Right atrium auricular region (tissue), 2 donors: ENCODE results near the gene ULK1. TPM values are rescaled to one million over a fixed set of nuclear protein-coding genes. Genes with fewer than 3 reads are reported as not detected.

Source experiments
- DNase-seq: peaks from one replicate; pipeline ENCODE4 v3.0.0-alpha.2; 2019; ENCODE audit warnings: low spot score
- H3K27ac ChIP-seq, 2 donors: fragments of 200-600 bp; sonication (generic); 1 replicate in 1 of 2; 2 replicates in 1 of 2; pipeline ENCODE4 v1.5.1; 2016 to 2019
- H3K27me3 ChIP-seq, 2 donors: fragments of 200-600 bp; sonication (generic); one replicate each; pipeline versions ENCODE4 v1.5.1 to v1.6.0; 2017 to 2019
- H3K36me3 ChIP-seq: fragments of 200-600 bp; sonication (generic); one replicate; pipeline ENCODE4 v1.5.1; 2016
- H3K4me1 ChIP-seq, 2 donors: fragments of 200-600 bp; sonication (generic); one replicate each; pipeline versions ENCODE4 v1.5.1 to v1.6.0; 2017 to 2019
- H3K4me3 ChIP-seq, 2 donors: fragments of 200-600 bp; sonication (generic); 1 replicate in 1 of 2; 2 replicates in 1 of 2; pipeline ENCODE4 v1.5.1; 2017 to 2019; ENCODE audit warnings: mild to moderate bottlenecking in 1 of 2, moderate library complexity in 1 of 2
- H3K9me3 ChIP-seq, 2 donors: fragments of 200-600 bp; sonication (generic); one replicate each; pipeline ENCODE4 v1.5.1; 2019
- total RNA-seq, 2 donors: library from RNA; depleted of rRNA; stranded (reverse); fragments of >200 nt; gene quantifications; one replicate each; pipeline ENCODE4 v1.1.0, GENCODE V29; 2016
- TF ChIP-seq, protein P1 (sequence below), 2 donors: fragments of 200-600 bp; sonication (generic); IDR thresholded peaks; one replicate each; pipeline ENCODE4 v1.5.1; 2019; ENCODE audit warnings: antibody characterized with exemption in 2 of 2

Gene ULK1
- total RNA-seq, 2 donors from 2014 or later: 16.2 to 23.4 TPM

GRCh38 chr12:131907379-131908091, 13.1 kb downstream of the ULK1 start:
- peaks cover 41% of the 10 kb centered on the region for H3K36me3 ChIP-seq
- DNase-seq: no peak
- TF ChIP-seq, protein P1, sequence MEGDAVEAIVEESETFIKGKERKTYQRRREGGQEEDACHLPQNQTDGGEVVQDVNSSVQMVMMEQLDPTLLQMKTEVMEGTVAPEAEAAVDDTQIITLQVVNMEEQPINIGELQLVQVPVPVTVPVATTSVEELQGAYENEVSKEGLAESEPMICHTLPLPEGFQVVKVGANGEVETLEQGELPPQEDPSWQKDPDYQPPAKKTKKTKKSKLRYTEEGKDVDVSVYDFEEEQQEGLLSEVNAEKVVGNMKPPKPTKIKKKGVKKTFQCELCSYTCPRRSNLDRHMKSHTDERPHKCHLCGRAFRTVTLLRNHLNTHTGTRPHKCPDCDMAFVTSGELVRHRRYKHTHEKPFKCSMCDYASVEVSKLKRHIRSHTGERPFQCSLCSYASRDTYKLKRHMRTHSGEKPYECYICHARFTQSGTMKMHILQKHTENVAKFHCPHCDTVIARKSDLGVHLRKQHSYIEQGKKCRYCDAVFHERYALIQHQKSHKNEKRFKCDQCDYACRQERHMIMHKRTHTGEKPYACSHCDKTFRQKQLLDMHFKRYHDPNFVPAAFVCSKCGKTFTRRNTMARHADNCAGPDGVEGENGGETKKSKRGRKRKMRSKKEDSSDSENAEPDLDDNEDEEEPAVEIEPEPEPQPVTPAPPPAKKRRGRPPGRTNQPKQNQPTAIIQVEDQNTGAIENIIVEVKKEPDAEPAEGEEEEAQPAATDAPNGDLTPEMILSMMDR (IDR thresholded peaks at IDR 0.05): no peak

DNA sequence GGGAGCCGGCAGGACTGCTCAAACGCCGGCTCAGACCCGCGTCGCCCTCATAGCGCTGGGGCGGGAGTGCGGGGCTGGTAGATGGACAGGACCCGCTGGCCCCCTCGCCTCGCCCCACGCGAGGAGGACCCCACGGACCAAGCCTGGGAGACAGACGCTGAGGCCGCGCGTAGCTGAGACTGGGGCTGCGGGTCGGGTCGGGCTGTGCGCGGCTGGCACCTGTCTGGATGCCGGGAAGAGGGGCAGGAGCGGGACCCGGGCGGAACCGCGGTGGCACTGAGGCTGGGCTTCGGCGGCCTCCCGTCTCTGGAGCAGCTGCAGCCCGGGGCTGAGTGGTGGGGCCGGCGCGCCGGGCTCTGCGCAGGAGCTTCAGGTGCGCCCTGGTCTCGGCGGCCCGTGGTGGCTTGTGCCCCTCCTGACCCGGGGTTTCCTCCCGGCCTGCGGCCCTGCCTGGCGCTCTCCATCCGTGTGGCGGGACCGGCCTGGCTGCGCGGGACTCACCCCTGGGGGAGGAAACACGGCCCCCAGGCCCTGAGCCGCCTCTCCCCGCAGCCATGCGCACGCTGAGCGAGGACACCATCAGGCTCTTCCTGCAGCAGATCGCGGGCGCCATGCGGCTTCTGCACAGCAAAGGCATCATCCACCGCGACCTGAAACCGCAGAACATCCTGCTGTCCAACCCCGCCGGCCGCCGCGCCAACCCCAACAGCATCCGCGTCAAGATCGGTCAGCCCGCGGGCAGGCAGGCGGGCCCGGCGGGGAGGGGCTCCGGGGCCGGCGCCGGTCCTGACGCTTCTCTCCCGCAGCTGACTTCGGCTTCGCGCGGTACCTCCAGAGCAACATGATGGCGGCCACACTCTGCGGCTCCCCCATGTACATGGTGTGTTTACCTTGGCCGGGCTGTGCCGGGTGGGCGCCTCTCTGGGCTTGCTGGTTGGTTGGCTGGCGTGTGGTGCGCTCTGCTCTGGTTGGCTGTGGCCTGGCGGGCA, 14.0 kb downstream of the ULK1 start:
- H3K27ac ChIP-seq: no peak overlapping the region
- DNase-seq: no peak

More at GRCh38 chr12:131907379-131908091, 13.1 kb downstream of the ULK1 start:
- Histone ChIP-seq H3K27ac (no peak overlapping the region), H3K4me1 (peaks cover 0 to 43% of the 10 kb centered on the region in 2 donors), H3K4me3 (no peak overlapping the region), H3K27me3 (no peaks in the 10 kb centered on the region), H3K9me3 (no peaks in the 10 kb centered on the region)

GRCh38 chr12:131909081-131909751, 14.8 kb downstream of the ULK1 start:
- peaks cover 0 to 33% of the 10 kb centered on the region in 2 donors for H3K4me1 ChIP-seq
- no peak overlapping the region for H3K27ac ChIP-seq
- TF ChIP-seq, protein P1 (IDR thresholded peaks at IDR 0.05): no peak

More for the DNA sequence above, 14.0 kb downstream of the ULK1 start:
- no peaks in the 10 kb centered on the region for H3K27me3 ChIP-seq
- H3K9me3 ChIP-seq: no peaks in the 10 kb centered on the region
- TF ChIP-seq, protein P1 (IDR thresholded peaks at IDR 0.05): no peak
- H3K4me1 ChIP-seq: peaks cover 0 to 41% of the 10 kb centered on the region in 2 donors
- H3K36me3 ChIP-seq: peaks cover 41% of the 10 kb centered on the region
- H3K4me3 ChIP-seq: no peak overlapping the region

DNA sequence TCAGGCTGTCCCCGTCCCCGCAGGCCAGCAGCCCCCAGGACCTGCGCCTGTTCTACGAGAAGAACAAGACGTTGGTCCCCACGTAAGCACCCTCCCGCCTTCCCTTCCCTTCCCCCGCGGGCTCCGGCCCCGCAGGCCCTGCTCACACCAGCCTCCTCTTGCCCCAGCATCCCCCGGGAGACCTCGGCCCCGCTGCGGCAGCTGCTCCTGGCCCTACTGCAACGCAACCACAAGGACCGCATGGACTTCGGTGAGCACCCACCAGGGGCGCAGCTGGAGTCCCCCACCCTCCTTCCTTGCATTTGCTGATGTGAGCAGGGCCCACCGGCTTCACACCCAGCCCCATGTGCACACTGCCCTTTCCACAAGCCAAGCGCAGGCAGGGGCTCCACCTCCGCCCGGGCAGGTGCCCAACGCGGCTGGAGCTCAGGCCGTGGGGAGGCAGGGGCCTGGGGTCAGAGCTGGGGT, 15.4 kb downstream of the ULK1 start:
- Histone ChIP-seq H3K9me3 (no peaks in the 10 kb centered on the region), H3K36me3 (peaks cover 54% of the 10 kb centered on the region), H3K4me1 (peaks cover 0 to 27% of the 10 kb centered on the region in 2 donors), H3K4me3 (no peak overlapping the region), H3K27me3 (no peaks in the 10 kb centered on the region), H3K27ac (no peak overlapping the region)
- TF ChIP-seq, protein P1 (IDR thresholded peaks at IDR 0.05): no peak
- DNase-seq: no peak

More at GRCh38 chr12:131909081-131909751, 14.8 kb downstream of the ULK1 start:
- Histone ChIP-seq H3K4me3 (no peak overlapping the region), H3K27me3 (no peaks in the 10 kb centered on the region), H3K36me3 (peaks cover 49% of the 10 kb centered on the region), H3K9me3 (no peaks in the 10 kb centered on the region)
- no peak for DNase-seq

DNA sequence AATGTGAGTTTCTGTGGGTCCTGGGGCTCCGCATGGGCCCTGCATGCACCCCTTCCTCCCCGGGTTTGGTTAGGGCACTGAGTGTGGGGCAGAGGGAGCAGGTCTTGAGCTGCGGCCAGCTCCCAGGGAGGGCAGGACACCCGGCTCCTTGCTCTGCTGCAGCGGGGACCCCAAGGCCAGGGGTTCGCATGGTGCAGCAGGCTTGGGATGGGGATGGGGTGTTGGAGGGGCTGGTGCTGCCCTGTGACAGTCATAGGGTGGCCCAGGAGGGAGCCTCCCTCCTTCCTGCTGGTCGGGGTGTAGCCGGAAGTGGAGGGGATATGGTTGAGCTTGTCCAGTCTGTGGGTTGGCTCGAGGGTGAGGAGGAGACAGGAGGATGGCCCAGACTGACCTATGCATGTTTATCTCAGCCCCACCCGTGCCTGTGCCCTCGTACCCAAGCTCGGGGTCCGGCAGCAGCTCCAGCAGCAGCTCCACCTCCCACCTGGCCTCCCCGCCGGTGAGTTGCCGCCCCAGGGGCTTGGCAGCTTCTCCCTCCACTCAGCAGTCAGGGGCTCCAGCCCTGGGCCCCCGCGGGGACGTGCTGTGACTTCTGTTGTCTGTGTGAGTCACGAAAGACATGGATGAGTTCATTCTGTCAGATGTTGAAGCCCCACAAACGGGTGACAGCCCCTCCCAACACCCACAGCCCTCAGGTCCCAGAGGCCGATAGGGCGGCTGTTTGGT, 16.0 kb downstream of the ULK1 start:
- H3K27me3 ChIP-seq: no peaks in the 10 kb centered on the region
- TF ChIP-seq, protein P1 (IDR thresholded peaks at IDR 0.05): no peak

More for the DNA sequence above, 16.0 kb downstream of the ULK1 start:
- H3K27ac ChIP-seq: no peak overlapping the region
- no peak overlapping the region for H3K4me3 ChIP-seq
- peaks cover 61% of the 10 kb centered on the region for H3K36me3 ChIP-seq
- no peak for DNase-seq
- peaks cover 0 to 21% of the 10 kb centered on the region in 2 donors for H3K4me1 ChIP-seq
- H3K9me3 ChIP-seq: no peaks in the 10 kb centered on the region
